ENCODE results near the gene EID2B.

Gene EID2B

GRCh38 chr19:39498798-39499642, 33.6 kb downstream of the EID2B start, which contains the start of gene DLL3:
Gene DLL3 (plus strand): TSS chr19:39498947. CDS start chr19:39498975, 28 bp downstream.
- DNase-seq (ENCODE audit: low read depth) = no peak

DNA sequence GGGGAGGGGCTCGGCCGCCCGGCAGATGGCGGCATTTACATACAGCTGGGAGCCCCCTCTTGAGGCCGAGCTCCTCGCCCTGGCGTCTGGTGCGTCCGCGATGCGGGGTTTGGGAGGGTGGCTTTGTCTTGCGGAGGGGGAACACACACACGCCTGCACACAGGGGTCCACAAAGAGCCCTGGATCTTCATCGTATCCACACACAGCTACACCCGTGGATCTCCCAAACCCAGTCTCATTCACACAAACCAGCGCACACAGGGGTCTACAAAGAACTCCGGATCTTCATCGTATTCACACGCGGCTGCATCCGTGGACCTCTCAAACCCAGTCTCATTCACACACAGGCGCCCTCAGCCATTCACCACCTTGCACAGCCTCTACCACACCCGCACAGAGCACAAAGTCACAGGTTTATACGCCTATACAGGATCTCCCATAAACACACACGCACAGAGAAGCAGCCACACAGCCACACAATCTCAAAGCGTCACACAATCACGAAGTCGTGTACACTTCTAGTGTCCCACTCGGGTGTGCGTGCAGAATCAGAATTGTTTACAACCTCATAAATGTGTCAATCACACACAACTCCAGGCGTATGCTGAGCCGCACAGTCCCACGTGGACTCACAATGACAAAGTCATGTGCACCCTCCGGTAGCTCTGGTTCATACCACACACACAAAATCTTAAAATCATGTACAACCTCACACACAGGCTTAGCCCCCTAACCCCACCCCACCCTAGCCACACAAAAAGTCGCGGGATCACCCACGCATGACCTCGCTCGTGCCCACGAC, 34.5 kb downstream of the EID2B start:
- no peak for DNase-seq (ENCODE audit: low read depth)

GRCh38 chr19:39497701-39497995, 35.0 kb downstream of the EID2B start:
- no peak for DNase-seq (ENCODE audit: low read depth)

- no peak for DNase-seq (ENCODE audit: low read depth)
Observed at GRCh38 chr19:39496063-39496462, 36.6 kb downstream of the EID2B start.

- DNase-seq (ENCODE audit: low read depth) = no peak
Observed at GRCh38 chr19:39494661-39495060, 38.0 kb downstream of the EID2B start.

GRCh38 chr19:39492788-39493187, 39.9 kb downstream of the EID2B start:
- DNase-seq (ENCODE audit: low read depth) = no peak

DNA sequence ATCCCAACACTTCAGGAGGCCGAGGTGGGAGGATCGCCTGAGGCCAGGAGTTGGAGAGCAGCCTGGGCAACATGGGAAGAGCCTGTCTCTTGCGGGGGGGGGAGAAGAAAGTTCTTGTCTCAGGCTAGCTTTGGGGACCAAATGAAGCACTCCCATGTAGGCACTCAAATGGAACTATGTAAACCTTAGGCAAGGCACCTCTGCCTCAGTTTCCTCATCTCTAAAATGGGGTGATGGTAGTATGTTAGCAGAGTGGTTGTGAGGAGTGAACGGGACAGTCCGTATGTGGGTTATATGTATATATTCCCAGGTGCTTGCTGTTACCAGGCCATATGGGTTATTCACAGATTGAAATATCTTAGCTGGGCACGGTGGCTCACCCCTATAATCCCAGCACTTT, 40.4 kb downstream of the EID2B start:
- DNase-seq (ENCODE audit: low read depth) = no peak

GRCh38 chr19:39489756-39490155, 42.9 kb downstream of the EID2B start:
- no peak for DNase-seq (ENCODE audit: low read depth)

DNA sequence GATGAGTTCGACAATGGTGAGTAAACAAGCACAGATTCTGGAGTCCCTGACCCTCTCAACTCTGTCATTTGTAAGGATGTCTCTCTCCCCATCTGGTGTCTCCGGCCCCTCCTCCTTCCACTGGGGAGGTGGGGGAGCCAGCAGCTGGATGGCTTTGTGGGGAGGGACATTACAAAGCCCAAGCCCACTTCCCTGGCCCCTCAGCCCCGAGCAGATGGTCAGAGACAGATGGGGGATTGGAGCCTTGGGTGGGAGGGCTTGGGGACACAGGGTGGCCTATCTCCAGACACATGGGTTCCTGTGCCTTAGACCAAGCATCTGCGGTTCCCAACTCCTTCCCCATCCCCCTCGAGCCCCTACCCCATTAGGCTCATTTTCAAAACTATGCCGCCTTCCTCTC, 49.5 kb downstream of the EID2B start:
- no peak for DNase-seq (ENCODE audit: low read depth)

DNA sequence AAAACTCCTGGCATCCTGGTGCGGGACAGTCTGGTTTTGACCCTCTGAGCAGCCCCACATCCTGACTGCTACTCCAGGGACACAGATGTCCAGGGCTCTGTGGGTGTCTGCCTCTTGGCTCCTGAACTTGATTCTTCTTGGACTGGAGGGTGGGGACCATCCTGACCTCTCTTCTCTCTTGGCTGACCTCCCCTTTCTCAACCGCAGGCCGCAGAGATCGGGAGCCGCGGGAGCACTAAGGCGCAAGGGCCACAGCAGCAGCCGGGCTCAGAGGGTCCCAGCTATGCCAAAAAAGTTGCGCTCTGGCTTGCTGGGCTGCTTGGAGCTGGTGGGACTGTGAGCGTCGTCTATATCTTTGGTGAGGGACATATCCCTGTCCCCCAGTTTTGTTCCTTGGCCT, 51.0 kb downstream of the EID2B start:
- DNase-seq (ENCODE audit: low read depth) = no peak

GRCh38 chr19:39481229-39481545, 51.5 kb downstream of the EID2B start:
- DNase-seq (ENCODE audit: low read depth) = no peak
